ENCODE data around the gene DOCK2.

GRCh38 chr5:169789417-169789940 lies 152.4 kb downstream of the DOCK2 start:
- no peak for TF ChIP-seq CTCF (IDR thresholded peaks at IDR 0.05)
- no peak for TF ChIP-seq ZFX (IDR thresholded peaks at IDR 0.05; ENCODE audit: borderline replicate concordance)
